MCF 10A (cell line): Measurements from ENCODE around the gene PAK6. TPM values are rescaled to one million over a fixed set of nuclear protein-coding genes. Genes with fewer than 3 reads are reported as not detected.

Source experiments
- BruUV-seq: library from RNA; stranded (reverse); fragments of 400-500 nt; replicated peaks from 2 replicates; lab custom pipeline; 2021; lab: Mats Ljungman, UMichigan
- CTCF ChIA-PET: fragments of 300-600 bp; sonication (Branson Sonifier 250); formaldehyde crosslinking; extraction: SDS; loops from one replicate; lab custom pipeline; 2021; ENCODE audit warnings: antibody characterized with exemption, inconsistent platforms; lab: Yijun Ruan, JAX
- POLR2A ChIA-PET: fragments of 300-600, 350-650 bp; sonication (Branson Sonifier 250); formaldehyde crosslinking; extraction: SDS; loops from one replicate; lab custom pipeline; 2020; ENCODE audit warnings: antibody characterized with exemption, inconsistent platforms; lab: Yijun Ruan, JAX
- DNase-seq: peaks from one replicate; pipeline ENCODE4 v3.0.0-alpha.2; 2018; ENCODE audit not compliant: unreplicated experiment
- H3K27ac Mint-ChIP-seq: one replicate; pipeline ENCODE4 v1.8.0; 2022; ENCODE audit warnings: mild to moderate bottlenecking, low read depth, mixed read lengths; ENCODE audit not compliant: unreplicated experiment
- H3K27me3 Mint-ChIP-seq: one replicate; pipeline ENCODE4 v1.8.0; 2022; ENCODE audit warnings: mixed read lengths; ENCODE audit not compliant: insufficient read depth, unreplicated experiment
- H3K36me3 Mint-ChIP-seq: one replicate; pipeline ENCODE4 v1.8.0; 2022; ENCODE audit warnings: mild to moderate bottlenecking, moderate library complexity, mixed read lengths; ENCODE audit not compliant: insufficient read depth, unreplicated experiment
- H3K4me1 Mint-ChIP-seq: one replicate; pipeline ENCODE4 v1.8.0; 2022; ENCODE audit warnings: mixed read lengths; ENCODE audit not compliant: insufficient read depth, unreplicated experiment
- H3K4me3 Mint-ChIP-seq: one replicate; pipeline ENCODE4 v1.8.0; 2022; ENCODE audit warnings: mild to moderate bottlenecking, moderate library complexity, mixed read lengths; ENCODE audit not compliant: unreplicated experiment
- H3K9me3 Mint-ChIP-seq: one replicate; pipeline ENCODE4 v1.8.0; 2022; ENCODE audit warnings: mixed read lengths; ENCODE audit not compliant: unreplicated experiment
- CTCF ChIP-seq: fragments of 200-600 bp; IDR thresholded peaks from one replicate; pipeline ENCODE4 v1.8.0; 2022; ENCODE audit warnings: antibody characterized with exemption, mild to moderate bottlenecking; ENCODE audit not compliant: unreplicated experiment
- intact Hi-C: fragments of 100-400 bp; cut with micrococcal nuclease; formaldehyde crosslinking; loops from 2 replicates; pipeline ENCODE4 v1.14.1; 2022
- total RNA-seq: library from RNA; stranded (reverse); gene quantifications from 2 replicates; pipeline ENCODE4 v1.2.3, GENCODE V29; 2022

The PAK6 gene
- total RNA-seq, 1 experiment from 2014 or later, result 9.3 TPM

- peaks cover 2% of the 10 kb centered on the region for H3K36me3 Mint-ChIP-seq
- TF ChIP-seq CTCF, result no peak
- ChIA-PET CTCF (interaction anchor here (0.6 to 9.5 kb wide), 12 partner anchors 8 to 86 kb away, joined by 3 to 101 read pairs (median 3); no protein-coding TSS in a partner anchor), POLR2A (interaction anchor here (0.7 kb wide), 2 partner anchors 94 to 154 kb away, joined by 3 read pairs; no protein-coding TSS in a partner anchor)
- no peaks in the 10 kb centered on the region for H3K9me3 Mint-ChIP-seq
- no peak for DNase-seq
- peaks cover 4% of the 10 kb centered on the region for H3K4me1 Mint-ChIP-seq
- intact Hi-C loops, result no loop called here
- no TSS peak for BruUV-seq
- H3K27me3 Mint-ChIP-seq, result no peaks in the 10 kb centered on the region
- H3K27ac Mint-ChIP-seq, result no peak overlapping the region
- no peak overlapping the region for H3K4me3 Mint-ChIP-seq
Measured at GRCh38 chr15:40285151-40285550, 46.3 kb downstream of the PAK6 start.

- Mint-ChIP-seq H3K4me1 (peaks cover 4% of the 10 kb centered on the region), H3K27me3 (no peaks in the 10 kb centered on the region), H3K9me3 (no peaks in the 10 kb centered on the region), H3K36me3 (peaks cover 4% of the 10 kb centered on the region), H3K4me3 (no peak overlapping the region), H3K27ac (no peak overlapping the region)
- TF ChIP-seq CTCF, result no peak
- BruUV-seq, result no TSS peak
- POLR2A ChIA-PET, result interaction anchor here (0.7 kb wide), 2 partner anchors 94 to 154 kb away, joined by 3 read pairs; no protein-coding TSS in a partner anchor
- intact Hi-C loops, result no loop called here
- no peak for DNase-seq
- CTCF ChIA-PET, result interaction anchor here (0.7 to 9.5 kb wide), 11 partner anchors 9 to 136 kb away, joined by 3 to 101 read pairs (median 4); no protein-coding TSS in a partner anchor
Measured at GRCh38 chr15:40285554-40286011, 46.7 kb downstream of the PAK6 start.

- DNase-seq, result no peak
- H3K27ac Mint-ChIP-seq, result no peak overlapping the region
- POLR2A ChIA-PET, result interaction anchor here (0.7 kb wide), 1 partner anchor 93 kb away, joined by 3 read pairs; no protein-coding TSS in a partner anchor
- intact Hi-C loops, result no loop called here
- CTCF ChIA-PET, result interaction anchor here (0.5 to 9.5 kb wide), 10 partner anchors 9 to 135 kb away, joined by 3 to 101 read pairs (median 4); no protein-coding TSS in a partner anchor
- no peak for TF ChIP-seq CTCF
- no peak overlapping the region for H3K4me3 Mint-ChIP-seq
- H3K9me3 Mint-ChIP-seq, result no peaks in the 10 kb centered on the region
- peaks cover 4% of the 10 kb centered on the region for H3K4me1 Mint-ChIP-seq
- H3K36me3 Mint-ChIP-seq, result peaks cover 4% of the 10 kb centered on the region
- BruUV-seq, result no TSS peak
- H3K27me3 Mint-ChIP-seq, result no peaks in the 10 kb centered on the region
Measured at GRCh38 chr15:40286061-40286532, 47.2 kb downstream of the PAK6 start.

- Mint-ChIP-seq H3K27ac (no peak overlapping the region), H3K4me1 (peaks cover 4% of the 10 kb centered on the region), H3K9me3 (no peaks in the 10 kb centered on the region), H3K4me3 (no peak overlapping the region), H3K36me3 (peaks cover 4% of the 10 kb centered on the region), H3K27me3 (no peaks in the 10 kb centered on the region)
- POLR2A ChIA-PET, result interaction anchor here (0.7 kb wide), 1 partner anchor 248 kb away, joined by 3 read pairs; the partner anchor contains the start of gene SRP14
- DNase-seq, result no peak
- CTCF ChIA-PET, result interaction anchor here (0.5 to 9.5 kb wide), 7 partner anchors 10 to 135 kb away, joined by 4 to 101 read pairs (median 5); partner anchors contain the start of gene CCDC9B
- BruUV-seq, result no TSS peak
- intact Hi-C loops, result no loop called here
- no peak for TF ChIP-seq CTCF
Measured at GRCh38 chr15:40286794-40287193, 47.9 kb downstream of the PAK6 start.
